Measurements from ENCODE around the gene BEGAIN.

BEGAIN gene

DNA sequence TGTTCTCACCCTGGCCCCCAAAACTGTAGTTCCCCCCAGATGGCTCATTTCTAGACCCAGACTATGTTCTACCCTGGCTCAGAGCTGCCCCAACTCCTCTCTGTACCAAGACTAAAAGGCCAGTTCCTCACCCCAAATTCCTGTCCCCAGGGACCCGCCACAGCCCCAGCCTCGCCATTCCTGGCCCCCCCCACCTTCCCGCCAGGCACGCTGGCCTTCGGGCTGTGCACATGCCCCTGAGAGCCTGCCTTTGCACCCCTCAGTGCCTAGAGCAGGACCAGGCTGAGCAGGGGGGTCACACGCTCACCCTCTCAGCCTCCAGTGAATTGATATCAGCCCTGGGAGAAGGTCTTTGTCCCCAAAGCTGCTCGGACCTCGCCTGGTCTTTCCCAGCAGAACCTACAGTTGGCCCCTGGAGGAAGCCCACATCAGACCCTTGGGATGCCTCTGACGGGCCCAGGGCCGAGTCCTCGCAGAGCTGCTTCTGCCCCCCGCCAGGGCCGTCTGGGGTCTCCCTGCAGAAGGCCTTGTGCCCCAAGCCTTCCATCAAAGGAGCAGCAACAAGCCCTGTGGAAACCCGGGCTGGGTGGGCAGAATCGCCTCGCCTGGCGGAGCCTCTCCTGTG, 32.4 kb downstream of the BEGAIN start:
- no peak for DNase-seq (ENCODE audit: extremely low read depth in 1 of 2, low read depth in 1 of 2)

DNA sequence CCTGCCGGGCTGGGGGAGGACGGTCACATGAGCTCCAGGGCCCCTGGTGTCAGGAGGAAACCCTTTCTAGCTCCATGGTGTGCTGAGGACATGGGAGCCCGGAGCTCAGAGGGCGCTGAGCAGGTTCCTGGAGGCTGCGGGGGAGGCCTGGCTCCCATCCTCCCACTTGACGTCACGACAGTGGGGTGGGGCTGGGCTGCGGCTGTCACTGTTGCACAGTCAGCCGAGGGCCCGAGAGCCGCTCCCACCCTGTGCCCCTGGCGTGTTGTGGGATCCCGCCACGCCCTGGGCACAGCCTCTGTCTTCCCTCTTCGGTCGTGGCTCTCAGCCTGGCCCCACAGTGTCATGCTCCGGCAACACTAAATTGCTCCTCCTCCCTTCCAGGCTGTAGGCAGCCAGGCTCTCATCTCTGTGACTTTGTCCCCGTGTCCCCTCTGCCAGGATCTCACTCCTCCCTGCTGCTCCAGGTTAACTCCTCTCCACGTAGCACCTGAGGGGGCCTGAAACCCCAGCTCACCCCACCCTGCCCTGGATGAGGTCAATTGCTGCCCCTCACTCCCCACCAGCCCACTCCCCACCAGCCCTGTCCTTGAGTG, 33.0 kb downstream of the BEGAIN start:
- DNase-seq (ENCODE audit: extremely low read depth in 1 of 2, low read depth in 1 of 2): no peak

DNA sequence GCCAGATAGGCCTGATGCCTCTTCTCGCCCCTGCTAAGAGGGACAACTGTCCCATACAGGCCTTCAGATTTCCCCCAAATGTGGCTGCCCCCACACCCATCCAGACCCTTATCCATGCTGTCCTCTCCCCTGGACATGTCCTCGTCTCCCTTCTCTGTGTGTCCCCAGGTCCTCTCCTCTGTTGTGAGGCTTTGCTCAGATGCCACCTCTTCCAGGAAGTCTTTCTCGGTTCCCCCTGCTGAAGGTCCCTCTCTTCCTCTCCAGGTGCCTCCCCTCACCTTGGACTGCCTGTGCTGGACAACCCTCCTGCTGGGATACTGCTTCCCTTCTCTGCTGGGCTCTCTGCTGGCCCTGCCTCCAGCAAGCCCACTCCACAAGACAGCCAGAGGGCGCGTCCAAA, 33.7 kb downstream of the BEGAIN start:
- DNase-seq (ENCODE audit: extremely low read depth in 1 of 2, low read depth in 1 of 2): no peak

DNA sequence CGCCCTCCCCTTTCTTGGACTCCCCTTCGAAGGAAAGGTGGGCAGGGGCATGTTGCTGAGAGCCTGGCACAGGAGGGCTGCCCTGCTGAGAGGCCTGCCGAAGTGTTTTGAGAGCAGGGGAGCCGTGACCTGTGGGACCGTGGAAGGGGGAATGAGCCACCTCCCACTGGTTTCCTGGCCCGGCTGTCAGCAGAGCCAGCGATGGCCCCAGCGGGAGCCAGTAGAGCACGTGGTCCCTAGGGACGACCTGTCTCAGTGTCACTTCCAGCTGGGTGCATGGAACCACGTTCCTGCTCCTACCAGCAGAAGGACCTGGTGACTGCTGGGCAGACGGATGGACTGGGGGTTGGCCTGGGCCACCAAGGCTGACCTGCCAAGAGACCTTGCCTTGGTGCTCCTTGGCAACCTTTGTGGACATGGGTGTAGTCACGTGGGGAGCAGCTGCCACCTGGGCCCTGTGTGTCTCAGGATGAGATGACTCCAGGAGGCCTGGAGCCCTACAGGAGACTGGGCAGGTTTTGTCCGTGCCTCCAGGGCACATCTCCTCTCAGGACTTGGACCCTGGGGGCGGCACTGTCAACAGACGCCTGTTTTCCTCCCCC, 34.6 kb downstream of the BEGAIN start:
- DNase-seq (ENCODE audit: extremely low read depth in 1 of 2, low read depth in 1 of 2): no peak

GRCh38 chr14:100551056-100551455, 36.2 kb downstream of the BEGAIN start:
- no peak for DNase-seq (ENCODE audit: extremely low read depth in 1 of 2, low read depth in 1 of 2)

GRCh38 chr14:100549834-100550625, 37.2 kb downstream of the BEGAIN start:
- DNase-seq (ENCODE audit: extremely low read depth in 1 of 2, low read depth in 1 of 2): no peak

- DNase-seq (ENCODE audit: extremely low read depth in 1 of 2, low read depth in 1 of 2): no peak
These were observed 38.3 kb downstream of the BEGAIN start for GRCh38 chr14:100548939-100549338.

DNA sequence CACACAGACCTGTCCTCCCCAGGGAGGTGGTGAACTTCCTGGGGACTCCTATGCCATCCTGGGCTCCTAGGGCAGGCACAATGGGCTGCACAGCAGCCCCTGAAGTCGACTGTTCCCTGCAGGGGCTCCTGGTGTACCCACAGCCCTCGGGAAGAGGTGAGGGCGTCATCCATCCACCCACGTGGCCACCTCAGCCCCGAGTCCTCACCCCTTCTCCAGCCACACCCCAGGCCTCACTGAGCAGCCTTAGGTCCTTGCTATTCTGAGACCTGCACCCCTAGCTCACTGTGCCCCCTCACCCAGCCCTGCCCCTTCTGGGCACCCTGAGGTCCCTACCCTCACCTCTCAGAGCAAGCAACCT, 38.9 kb downstream of the BEGAIN start:
- DNase-seq (ENCODE audit: extremely low read depth in 1 of 2, low read depth in 1 of 2): no peak

DNA sequence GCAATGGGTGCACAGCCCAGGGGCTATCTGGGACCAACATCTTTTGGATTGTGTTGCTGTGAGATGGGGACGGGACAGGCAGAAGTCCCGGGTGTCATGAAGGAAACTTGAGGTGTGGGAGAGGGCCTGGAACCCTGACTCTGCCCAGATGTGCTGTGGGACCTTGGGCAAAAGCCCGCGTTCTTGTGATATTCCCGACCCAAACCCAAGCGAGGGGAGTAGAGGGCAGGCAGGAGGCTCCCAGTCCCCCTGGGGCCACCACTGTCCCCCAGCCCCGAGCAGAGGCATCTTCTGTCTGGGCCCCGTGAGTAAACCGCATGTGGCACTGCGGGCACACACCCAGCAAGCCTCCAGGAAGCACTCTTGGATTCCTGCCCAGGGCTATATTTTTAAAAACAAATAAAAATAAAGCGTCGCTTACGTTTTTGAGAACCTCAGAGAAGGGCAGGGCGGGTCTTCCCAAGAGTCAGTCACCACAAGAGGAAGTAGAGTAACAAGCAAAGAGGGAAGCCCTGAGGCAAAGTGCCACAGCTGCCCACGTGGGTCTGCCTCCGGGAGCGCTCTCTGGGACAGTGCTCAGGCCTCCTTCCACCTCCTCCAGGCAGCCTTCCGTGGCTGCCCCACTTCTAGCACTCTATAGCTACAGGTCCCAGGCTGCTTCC, 39.5 kb downstream of the BEGAIN start:
- DNase-seq (ENCODE audit: extremely low read depth in 1 of 2, low read depth in 1 of 2): peak in 1 of 2 donors; percentile 19

DNA sequence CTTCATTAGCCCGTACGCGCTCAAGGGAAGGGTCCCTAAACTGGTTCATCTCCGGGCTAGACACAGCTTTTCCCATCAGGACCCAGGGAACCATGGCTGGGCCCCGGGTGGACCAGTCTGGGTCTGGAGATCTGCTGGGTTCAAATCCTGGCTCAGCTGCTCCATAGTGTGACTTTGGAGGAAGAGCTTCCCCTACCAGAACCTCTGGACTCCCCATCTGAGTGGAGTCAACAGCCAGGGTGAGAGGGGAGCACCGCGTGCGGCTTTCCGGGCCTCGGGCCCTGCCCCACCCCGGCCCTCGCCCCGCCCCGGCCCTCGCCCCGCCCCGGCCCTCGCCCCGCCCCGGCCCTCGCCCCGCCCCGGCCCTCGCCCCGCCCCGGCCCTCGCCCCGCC, 41.2 kb downstream of the BEGAIN start:
- DNase-seq (ENCODE audit: extremely low read depth in 1 of 2, low read depth in 1 of 2): no peak

GRCh38 chr14:100545359-100545758, 41.9 kb downstream of the BEGAIN start:
- no peak for DNase-seq (ENCODE audit: extremely low read depth in 1 of 2, low read depth in 1 of 2)

DNA sequence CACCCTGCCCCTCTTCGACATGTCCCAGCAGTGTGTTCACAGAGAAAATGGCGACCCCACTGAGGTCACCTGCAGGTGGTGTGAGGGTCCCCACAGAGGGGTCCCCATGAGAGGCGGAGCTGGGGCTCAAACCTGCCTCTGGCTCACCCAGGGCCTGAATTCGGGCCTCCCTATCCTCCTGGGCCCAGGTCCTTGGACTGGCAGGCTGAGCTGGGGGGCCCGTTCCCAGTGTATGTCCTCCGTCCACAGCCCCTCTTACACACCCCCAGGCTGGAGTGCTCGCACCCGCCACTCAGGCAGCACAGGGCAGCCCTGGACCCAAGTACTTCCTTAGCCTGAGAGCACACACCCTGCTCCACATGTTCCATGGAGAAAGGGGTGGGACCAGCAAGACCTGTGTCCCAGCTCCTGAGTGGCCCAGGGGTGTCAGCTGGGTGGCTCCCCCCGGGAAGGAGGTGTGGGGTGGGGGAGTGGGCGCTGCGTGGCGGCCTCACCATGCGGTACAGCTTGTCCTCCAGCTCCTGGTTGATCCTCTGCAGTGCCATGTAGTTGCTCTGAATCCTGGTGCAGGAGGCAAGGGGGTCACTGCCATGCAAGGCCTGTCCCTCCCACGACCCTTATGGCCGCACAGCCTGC, 42.6 kb downstream of the BEGAIN start:
- DNase-seq (ENCODE audit: extremely low read depth in 1 of 2, low read depth in 1 of 2): no peak

- DNase-seq (ENCODE audit: extremely low read depth in 1 of 2, low read depth in 1 of 2): no peak
These were observed 43.5 kb downstream of the BEGAIN start for GRCh38 chr14:100543471-100544455.

DNA sequence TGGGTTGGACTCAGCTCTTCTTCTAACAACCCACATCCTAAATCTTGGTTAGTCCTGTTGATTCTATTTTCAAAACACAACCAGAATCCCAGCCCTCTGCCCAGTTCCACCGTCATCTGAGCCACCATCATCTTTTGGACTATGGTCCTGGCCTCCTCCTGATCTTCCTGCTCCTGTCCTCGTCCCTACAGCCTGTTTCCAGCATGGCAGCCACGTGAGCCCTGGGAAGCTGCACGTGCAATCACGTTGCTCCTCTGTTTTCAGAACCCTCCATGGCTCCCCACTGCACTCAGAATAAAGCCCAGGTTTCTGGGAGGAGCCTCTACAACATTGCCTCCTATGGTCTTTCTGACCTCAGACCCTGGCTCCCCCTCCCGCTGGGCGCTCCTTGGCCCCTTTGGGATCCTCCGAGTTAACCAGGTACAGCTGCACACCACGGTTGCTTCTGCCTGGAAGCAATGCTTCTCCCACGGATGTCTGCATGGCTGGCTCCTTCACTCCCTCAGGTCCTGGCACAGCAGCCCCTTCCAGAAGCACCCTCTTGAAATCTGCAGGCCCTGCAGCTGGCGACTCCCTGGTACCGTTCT, 44.5 kb downstream of the BEGAIN start:
- DNase-seq (ENCODE audit: extremely low read depth in 1 of 2, low read depth in 1 of 2): no peak

DNA sequence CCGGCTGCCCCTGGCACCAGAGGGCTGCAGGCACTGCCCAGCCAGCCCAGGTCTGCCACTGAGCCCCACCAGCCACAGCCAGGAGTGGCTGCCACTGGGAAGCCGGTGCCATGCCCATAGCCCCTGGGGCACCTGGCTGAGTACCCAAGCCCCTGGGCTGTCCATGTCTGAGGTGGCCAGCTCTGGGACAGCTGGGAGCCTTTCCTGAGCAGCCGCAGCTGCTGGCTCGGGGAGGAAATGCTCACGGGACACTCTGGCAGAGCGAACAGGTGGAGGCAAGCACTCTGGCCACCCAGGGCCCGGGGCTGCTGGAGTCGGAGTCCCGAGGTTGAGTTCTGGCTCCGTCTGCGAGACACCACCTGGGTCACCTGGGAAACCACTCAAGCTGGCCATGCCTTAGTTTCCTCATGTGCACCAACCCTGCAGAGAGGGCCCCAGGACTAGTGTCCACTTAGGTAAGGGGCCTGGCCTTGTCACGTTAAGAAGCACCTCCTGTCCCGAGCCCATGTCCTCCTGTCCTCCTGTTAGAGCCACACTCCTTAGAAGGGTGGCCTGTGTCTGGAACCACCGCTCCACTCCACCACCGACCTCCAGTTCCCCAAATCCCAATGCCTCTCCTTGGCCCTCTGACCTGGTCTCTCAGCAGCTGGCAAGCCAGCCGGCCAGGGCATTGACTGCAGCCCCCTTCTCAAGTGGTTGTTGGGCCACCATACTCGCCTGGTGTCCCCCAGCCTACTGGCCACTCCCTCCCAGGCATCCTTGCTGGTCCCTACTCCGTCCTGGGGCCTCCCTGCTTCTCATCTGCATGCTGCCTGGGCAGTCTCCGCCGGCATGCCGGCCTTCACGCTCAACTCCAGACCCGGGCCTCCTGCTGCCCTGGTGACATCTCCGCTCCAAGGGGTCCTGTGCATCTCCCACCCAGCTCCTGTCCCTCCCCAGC, 45.3 kb downstream of the BEGAIN start:
- no peak for DNase-seq (ENCODE audit: extremely low read depth in 1 of 2, low read depth in 1 of 2)

DNA sequence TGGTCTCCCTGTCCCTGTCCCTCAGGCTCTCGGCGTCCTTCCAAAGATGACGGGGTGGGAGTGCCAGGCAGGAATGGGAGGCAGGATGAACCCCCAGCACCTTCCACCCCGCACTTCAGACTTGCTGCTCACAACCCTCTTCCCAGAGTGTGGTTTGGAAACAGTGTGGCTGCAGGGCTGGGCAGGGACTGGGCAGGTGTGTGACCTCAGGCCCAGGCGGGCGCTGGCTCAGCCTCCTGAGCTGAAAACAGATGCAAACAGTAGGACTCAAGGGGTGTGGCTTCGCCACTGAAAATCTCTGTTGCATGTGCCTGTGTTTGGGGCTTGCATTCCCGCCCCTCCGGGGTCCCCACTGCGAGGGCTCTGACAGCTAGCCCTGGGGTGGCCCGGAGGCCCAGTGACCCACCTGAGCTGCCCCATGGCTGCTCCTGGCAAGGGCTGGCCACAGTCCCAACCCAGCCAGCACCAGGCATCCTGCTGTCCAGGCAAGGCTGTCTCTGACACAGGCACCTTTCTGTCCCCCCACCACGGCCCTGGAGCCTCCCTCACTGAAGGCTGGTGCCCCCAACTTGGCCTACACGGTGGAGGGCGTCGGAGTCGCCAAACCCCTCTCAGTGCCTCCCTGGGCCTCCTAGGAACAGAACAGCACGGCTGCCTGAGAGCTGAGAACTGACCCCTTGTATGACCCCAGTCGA, 46.1 kb downstream of the BEGAIN start:
- no peak for DNase-seq (ENCODE audit: extremely low read depth in 1 of 2, low read depth in 1 of 2)

DNA sequence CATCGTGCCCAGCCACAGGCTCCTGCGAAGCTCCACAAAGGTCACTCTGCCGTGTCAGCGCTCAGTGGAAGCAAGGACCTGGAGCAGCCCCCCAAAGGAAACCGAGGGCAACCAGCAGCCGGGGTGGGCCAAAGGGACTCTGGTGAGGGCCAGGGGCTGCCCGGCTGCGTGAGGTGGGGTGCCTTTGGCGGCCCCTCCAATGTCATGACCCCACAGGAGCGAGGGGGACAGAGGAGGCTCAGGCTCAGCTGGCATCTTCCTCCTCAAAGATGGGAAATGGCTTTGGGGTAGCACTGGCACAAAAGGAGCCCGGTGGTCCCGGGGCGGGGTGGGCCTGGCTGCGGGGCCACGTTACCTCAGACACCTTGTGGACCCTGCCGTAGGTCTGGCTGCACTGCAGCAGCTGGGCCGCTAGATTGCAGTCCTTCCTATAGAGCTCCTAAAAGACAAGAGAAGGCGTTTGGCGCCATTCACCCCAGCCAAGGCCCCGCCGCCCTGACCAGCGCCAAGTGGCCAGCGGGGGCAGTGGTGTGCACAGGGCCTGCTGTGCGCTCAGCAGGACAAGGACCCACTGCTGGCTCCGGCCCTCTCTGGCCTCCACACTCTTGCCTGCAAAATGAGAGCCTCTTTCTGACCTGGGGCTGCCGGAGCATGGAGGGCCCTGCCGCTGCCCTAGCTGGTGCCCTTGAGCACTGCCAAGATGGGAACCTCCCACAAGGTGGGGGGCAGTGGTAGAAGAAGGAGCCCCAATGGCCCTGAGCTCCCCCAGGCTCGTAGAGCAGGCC, 46.9 kb downstream of the BEGAIN start:
- no peak for DNase-seq (ENCODE audit: extremely low read depth in 1 of 2, low read depth in 1 of 2)

Data from activated CD8-positive, alpha-beta memory T cell treated with anti-CD3 and anti-CD28 coated beads for 1 hour (primary cell).